Measurements from ENCODE around the gene UPF1. TPM values are rescaled to one million over a fixed set of nuclear protein-coding genes. Genes with fewer than 3 reads are reported as not detected.

UPF1 gene
- 10 to 100 TPM; 98.4 to 98.7 TPM for total RNA-seq

GRCh38 chr19:18831524-18832305 lies at the start of gene UPF1:
Gene UPF1, plus strand, starts transcription at chr19:18831959. Its CDS starts 251 bp downstream, at chr19:18832210.
- CTCF ChIA-PET, result interaction anchor here (0.6 to 7.3 kb wide), 16 partner anchors 9 to 381 kb away, joined by 3 to 58 read pairs (median 4); partner anchors contain the start of genes COMP, COPE, DDX49 and FKBP8
- peak within 1 kb of the TSS; percentile 95 for H3K4me3 Mint-ChIP-seq
- H3K9me3 Mint-ChIP-seq (ENCODE audit: low read depth), result no peaks in the 10 kb centered on the region
- ATAC-seq (peak; percentile 88), DNase-seq (peak; percentile 97)
- peaks cover 38% of the 10 kb centered on the region for H3K4me1 Mint-ChIP-seq
- peaks cover 33% of the 10 kb centered on the region for H3K36me3 Mint-ChIP-seq
- peak within 1 kb of the TSS; percentile 86 for H3K27ac Mint-ChIP-seq
- peaks cover 13% of the 10 kb centered on the region for H3K27me3 Mint-ChIP-seq

- Mint-ChIP-seq H3K9me3 (ENCODE audit: low read depth) (no peaks in the 10 kb centered on the region), H3K27me3 (peaks cover 23% of the 10 kb centered on the region), H3K27ac (no peak overlapping the region), H3K4me1 (peaks cover 14% of the 10 kb centered on the region), H3K36me3 (peaks cover 3% of the 10 kb centered on the region), H3K4me3 (no peak overlapping the region)
- ATAC-seq, result no peak
- CTCF ChIA-PET, result no interaction called here
- DNase-seq, result no peak
Observed at GRCh38 chr19:18782559-18783225, 49.1 kb upstream of the UPF1 start.

DNA sequence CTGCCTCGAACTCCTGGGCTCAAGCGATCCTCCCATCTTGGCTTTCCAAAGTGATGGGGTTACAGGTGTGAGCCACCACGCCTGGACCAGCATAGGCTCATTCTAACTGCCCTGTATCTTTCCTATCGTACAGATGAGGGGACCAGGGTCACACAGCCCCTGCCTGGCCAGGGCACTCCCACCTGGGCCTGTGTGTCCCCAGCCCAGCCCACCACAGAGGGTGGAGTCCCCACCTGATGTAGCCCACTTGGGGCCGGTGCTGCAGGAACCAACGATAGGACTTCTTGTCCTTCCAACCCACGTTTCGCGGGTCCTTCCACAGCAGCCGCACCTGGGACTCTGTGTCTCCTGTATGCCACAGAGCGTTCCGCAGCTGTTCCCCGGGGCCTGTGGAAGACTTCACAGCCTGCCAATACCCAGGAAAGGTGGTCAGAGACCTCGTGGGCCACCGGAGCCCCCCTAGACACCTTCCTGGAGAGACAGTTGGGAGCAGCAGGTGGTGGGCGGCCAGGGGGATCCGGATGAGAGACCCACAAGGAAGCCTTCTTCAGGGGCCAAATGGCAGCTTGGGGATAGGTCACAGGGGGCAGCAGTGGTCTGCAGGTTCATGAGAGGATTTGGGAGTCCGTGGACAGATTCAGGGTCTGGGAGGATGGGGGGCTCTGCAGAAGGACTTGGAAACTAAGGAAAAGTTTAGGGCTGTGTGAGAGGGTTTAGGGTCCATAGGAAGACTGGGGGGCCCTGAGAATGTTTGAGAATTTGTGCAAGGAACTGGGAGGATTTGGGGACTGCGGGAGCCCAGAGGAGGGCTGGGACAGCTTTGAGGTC lies 47.6 kb upstream of the UPF1 start:
- CTCF ChIA-PET, result no interaction called here
- no peak overlapping the region for H3K27ac Mint-ChIP-seq
- peaks cover 35% of the 10 kb centered on the region for H3K27me3 Mint-ChIP-seq
- peaks cover 19% of the 10 kb centered on the region for H3K4me1 Mint-ChIP-seq
- no peak overlapping the region for H3K4me3 Mint-ChIP-seq
- no peak for ATAC-seq
- H3K36me3 Mint-ChIP-seq, result peaks cover 3% of the 10 kb centered on the region
- H3K9me3 Mint-ChIP-seq (ENCODE audit: low read depth), result no peaks in the 10 kb centered on the region
- no peak for DNase-seq

DNA sequence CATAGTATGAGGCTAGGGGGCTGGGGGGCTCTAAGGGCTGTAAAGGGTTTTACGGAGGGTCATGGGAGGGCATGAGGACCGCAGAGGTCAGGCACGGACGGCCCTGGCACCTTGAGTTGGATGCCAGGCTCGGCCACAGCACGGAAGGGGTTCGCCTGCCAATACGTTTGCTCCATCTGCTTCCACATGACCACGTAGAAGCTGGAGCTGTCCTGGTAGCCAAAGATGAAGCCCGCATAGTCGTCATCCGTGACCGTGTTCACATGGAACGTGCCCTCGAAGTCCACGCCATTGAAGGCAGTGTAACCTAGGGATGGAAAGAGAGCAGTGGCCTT lies 47.0 kb upstream of the UPF1 start:
- H3K36me3 Mint-ChIP-seq, result peaks cover 5% of the 10 kb centered on the region
- H3K27ac Mint-ChIP-seq, result no peak overlapping the region
- H3K27me3 Mint-ChIP-seq, result peaks cover 41% of the 10 kb centered on the region
- DNase-seq (no peak), ATAC-seq (no peak)
- CTCF ChIA-PET, result no interaction called here
- H3K4me3 Mint-ChIP-seq, result no peak overlapping the region
- H3K4me1 Mint-ChIP-seq, result peaks cover 21% of the 10 kb centered on the region
- H3K9me3 Mint-ChIP-seq (ENCODE audit: low read depth), result no peaks in the 10 kb centered on the region

- Mint-ChIP-seq H3K4me3 (no peak overlapping the region), H3K9me3 (ENCODE audit: low read depth) (no peaks in the 10 kb centered on the region), H3K4me1 (peaks cover 24% of the 10 kb centered on the region), H3K27ac (no peak overlapping the region), H3K27me3 (peaks cover 47% of the 10 kb centered on the region), H3K36me3 (peaks cover 5% of the 10 kb centered on the region)
- CTCF ChIA-PET, result no interaction called here
- DNase-seq (peak; percentile 78), ATAC-seq (peak; percentile 76)
Observed at GRCh38 chr19:18785179-18786124, 46.3 kb upstream of the UPF1 start.

DNA sequence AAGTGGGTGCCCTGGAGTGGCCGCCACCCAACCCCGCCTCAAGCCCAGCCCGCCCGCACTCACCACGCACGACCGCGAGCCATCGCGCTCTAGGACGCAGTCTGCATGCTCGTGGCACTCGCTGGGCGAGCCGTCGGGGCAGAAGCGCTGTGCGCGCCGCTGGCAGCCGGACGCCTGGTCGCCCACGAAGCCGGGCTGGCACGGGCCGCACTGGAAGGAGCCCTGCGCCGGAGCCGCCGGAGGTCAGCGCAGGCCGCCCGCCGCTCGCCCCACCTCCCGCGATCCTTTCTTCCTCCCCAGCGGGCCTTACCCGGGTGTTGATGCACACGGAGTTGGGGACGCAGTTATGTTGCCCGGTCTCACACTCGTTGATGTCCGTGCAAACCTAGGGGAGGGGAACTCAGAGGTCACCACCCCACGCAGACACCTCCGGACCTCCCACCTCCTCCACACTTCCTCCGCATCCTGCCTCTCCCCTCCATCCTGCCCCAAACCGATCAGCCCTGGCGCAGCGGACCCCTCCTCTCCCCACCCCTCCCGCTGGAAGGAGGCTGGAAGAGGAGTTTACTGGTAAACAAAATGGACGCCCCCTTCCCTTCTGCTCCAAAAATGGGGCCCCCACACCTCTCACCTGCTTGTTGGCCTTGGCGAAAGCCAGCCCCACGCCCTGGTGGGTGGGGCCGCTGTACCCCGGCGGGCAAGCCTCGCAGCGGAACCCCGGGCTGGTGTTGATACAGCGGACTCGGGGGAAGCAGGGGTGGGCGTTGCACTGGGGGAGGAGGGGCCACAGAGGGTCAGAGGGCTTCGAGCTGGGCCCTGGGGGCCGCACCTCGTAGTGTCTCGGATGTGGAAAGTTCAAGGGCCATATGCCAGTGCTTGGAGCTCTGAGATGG lies 43.0 kb upstream of the UPF1 start:
- Mint-ChIP-seq H3K27me3 (peaks cover 78% of the 10 kb centered on the region), H3K4me3 (no peak overlapping the region), H3K4me1 (peaks cover 24% of the 10 kb centered on the region), H3K9me3 (ENCODE audit: low read depth) (no peaks in the 10 kb centered on the region), H3K27ac (peak overlapping the region; percentile 22), H3K36me3 (peaks cover 5% of the 10 kb centered on the region)
- ATAC-seq (no peak), DNase-seq (no peak)
- CTCF ChIA-PET, result no interaction called here

DNA sequence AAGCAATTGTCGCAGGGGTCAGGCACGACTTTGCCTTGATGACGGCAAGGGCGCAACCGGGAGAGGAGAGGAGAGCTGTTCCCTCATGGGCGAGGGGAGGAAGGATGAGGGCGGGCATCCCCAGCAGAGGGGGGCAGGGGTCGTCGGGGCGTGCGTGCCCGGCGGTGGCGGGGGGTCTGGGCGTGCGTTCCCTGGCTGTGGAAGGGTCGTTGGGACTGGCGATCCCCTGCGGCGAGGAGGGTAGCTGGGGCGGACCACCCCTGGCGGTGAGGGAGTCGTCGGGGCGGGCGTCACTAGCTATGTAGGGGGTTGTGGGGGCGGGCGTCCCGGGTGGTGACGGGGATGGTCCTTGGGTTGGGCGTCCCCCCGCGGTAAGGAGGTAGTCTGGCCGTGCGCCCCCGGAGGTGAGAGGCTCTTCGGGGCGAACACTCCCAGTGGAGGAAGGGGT lies 42.3 kb upstream of the UPF1 start:
- Mint-ChIP-seq H3K27ac (peak overlapping the region; percentile 22), H3K4me1 (peaks cover 24% of the 10 kb centered on the region), H3K4me3 (no peak overlapping the region), H3K27me3 (peaks cover 82% of the 10 kb centered on the region), H3K36me3 (peaks cover 5% of the 10 kb centered on the region), H3K9me3 (ENCODE audit: low read depth) (no peaks in the 10 kb centered on the region)
- DNase-seq (no peak), ATAC-seq (no peak)
- CTCF ChIA-PET, result no interaction called here

DNA sequence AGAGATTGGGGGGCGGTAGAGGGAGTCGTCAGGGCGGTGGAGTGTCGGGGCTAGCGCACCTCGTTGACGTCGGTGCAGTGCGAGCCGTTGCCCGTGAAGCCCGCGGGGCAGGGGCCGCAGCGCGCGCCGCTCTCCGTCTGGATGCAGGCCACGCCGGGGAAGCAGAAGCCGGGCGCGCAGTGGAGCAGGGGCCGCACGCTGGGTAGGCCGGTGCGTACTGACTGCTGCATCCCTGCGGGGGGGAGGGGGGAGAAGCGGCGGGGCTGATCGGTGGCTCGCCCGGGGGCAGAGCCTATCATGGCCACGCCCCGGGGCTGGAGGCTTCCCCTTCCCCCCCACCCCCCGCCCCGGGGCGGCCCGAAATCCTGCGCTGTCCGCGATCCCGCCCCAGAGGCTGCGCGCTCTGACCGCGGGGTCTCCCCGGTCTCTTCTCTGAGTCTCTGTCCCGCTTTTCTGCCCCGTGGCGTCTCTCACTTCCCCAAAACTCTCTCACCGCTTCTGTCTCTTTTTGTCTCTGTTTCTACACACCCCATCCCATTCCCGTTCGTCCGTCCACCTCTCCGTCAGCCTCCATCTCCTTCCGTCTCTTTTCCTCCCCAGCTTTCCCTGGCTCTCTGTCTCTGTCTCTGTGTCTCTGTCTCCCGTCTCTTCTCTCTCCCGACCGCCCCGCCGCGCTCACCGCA lies 41.7 kb upstream of the UPF1 start:
- Mint-ChIP-seq H3K27ac (peak overlapping the region; percentile 14), H3K4me3 (no peak overlapping the region), H3K27me3 (peaks cover 86% of the 10 kb centered on the region), H3K36me3 (peaks cover 5% of the 10 kb centered on the region), H3K4me1 (peaks cover 24% of the 10 kb centered on the region), H3K9me3 (ENCODE audit: low read depth) (no peaks in the 10 kb centered on the region)
- no peak for ATAC-seq
- DNase-seq, result no peak
- CTCF ChIA-PET, result interaction anchor here (1.3 kb wide), 1 partner anchor 43 kb away, joined by 3 read pairs; no protein-coding TSS in a partner anchor

GRCh38 chr19:18790566-18791314 lies 41.0 kb upstream of the UPF1 start, which contains the start of gene COMP:
Gene COMP, minus strand, starts transcription at chr19:18791305. Its CDS starts 36 bp downstream, at chr19:18791269.
- Mint-ChIP-seq H3K4me1 (peaks cover 21% of the 10 kb centered on the region), H3K9me3 (ENCODE audit: low read depth) (no peaks in the 10 kb centered on the region), H3K27me3 (peaks cover 83% of the 10 kb centered on the region), H3K4me3 (no peak within 1 kb of the TSS), H3K27ac (peak within 1 kb of the TSS; percentile 14), H3K36me3 (peaks cover 5% of the 10 kb centered on the region)
- DNase-seq (no peak), ATAC-seq (no peak)
- CTCF ChIA-PET, result interaction anchor here (1.3 kb wide), 1 partner anchor 42 kb away, joined by 3 read pairs; no protein-coding TSS in a partner anchor

- Mint-ChIP-seq H3K36me3 (peaks cover 5% of the 10 kb centered on the region), H3K4me1 (peaks cover 18% of the 10 kb centered on the region), H3K27me3 (peaks cover 82% of the 10 kb centered on the region), H3K4me3 (no peak overlapping the region), H3K27ac (no peak overlapping the region), H3K9me3 (ENCODE audit: low read depth) (no peaks in the 10 kb centered on the region)
- CTCF ChIA-PET, result interaction anchor here (1.3 kb wide), 1 partner anchor 41 kb away, joined by 3 read pairs; no protein-coding TSS in a partner anchor
- no peak for DNase-seq
- no peak for ATAC-seq
Observed at GRCh38 chr19:18791315-18791678, 40.5 kb upstream of the UPF1 start.

- peaks cover 12% of the 10 kb centered on the region for H3K4me1 Mint-ChIP-seq
Observed at GRCh38 chr19:18792661-18793060, 39.1 kb upstream of the UPF1 start.

More at GRCh38 chr19:18792661-18793060, 39.1 kb upstream of the UPF1 start:
- Mint-ChIP-seq H3K27ac (no peak overlapping the region), H3K36me3 (peaks cover 2% of the 10 kb centered on the region), H3K4me3 (no peak overlapping the region), H3K9me3 (ENCODE audit: low read depth) (no peaks in the 10 kb centered on the region), H3K27me3 (peaks cover 78% of the 10 kb centered on the region)
- no peak for DNase-seq
- CTCF ChIA-PET, result interaction anchor here (1.2 kb wide), 1 partner anchor 198 kb away, joined by 4 read pairs; no protein-coding TSS in a partner anchor
- ATAC-seq, result no peak

Measured in activated CD8-positive, alpha-beta memory T cell treated with anti-CD3 and anti-CD28 coated beads, Interleukin-2, amount 10 ng/mL, durations not matched to agents 7 days and 5 days (primary cell).